Measurements from ENCODE around the gene PAM16.
"Not testable (repeated sequence)": the region's sequence is repeated elsewhere in the genome, so short reads cannot be mapped to it uniquely, and the experiment has no call there.

The PAM16 gene

GRCh38 chr16:4352843-4353242, 1.7 kb upstream of the PAM16 start:
- DNase-seq: no peak

GRCh38 chr16:4351880-4352279, 759 bp upstream of the PAM16 start:
- DNase-seq: no peak

GRCh38 chr16:4350365-4350786, 745 bp downstream of the PAM16 start:
- DNase-seq: no peak

GRCh38 chr16:4349332-4349731, 1.8 kb downstream of the PAM16 start:
- no peak for DNase-seq

GRCh38 chr16:4347765-4348509, 3.2 kb downstream of the PAM16 start:
- DNase-seq: no peak

GRCh38 chr16:4347010-4347409, 4.1 kb downstream of the PAM16 start:
- DNase-seq: no peak

GRCh38 chr16:4345836-4346781, 5.0 kb downstream of the PAM16 start:
- DNase-seq: no peak

GRCh38 chr16:4344983-4345835, 5.9 kb downstream of the PAM16 start:
- DNase-seq: no peak

- not testable (repeated sequence) for DNase-seq
Observed at GRCh38 chr16:4344300-4344982, 6.7 kb downstream of the PAM16 start.

- DNase-seq: no peak
Observed at GRCh38 chr16:4342866-4343744, 8.0 kb downstream of the PAM16 start.

- no peak for DNase-seq
Observed at GRCh38 chr16:4341250-4341649, 9.9 kb downstream of the PAM16 start.

GRCh38 chr16:4340443-4340842, 10.7 kb downstream of the PAM16 start:
- DNase-seq: no peak

GRCh38 chr16:4339909-4340308, 11.2 kb downstream of the PAM16 start:
- no peak for DNase-seq

- no peak for DNase-seq
Observed at GRCh38 chr16:4339455-4339854, 11.7 kb downstream of the PAM16 start.

GRCh38 chr16:4338712-4339299, 12.3 kb downstream of the PAM16 start:
- DNase-seq: no peak

- no peak for DNase-seq
Observed at GRCh38 chr16:4338125-4338582, 13.0 kb downstream of the PAM16 start.

GRCh38 chr16:4337540-4338088, 13.5 kb downstream of the PAM16 start:
- no peak for DNase-seq

- DNase-seq: no peak
Observed at GRCh38 chr16:4336701-4337539, 14.2 kb downstream of the PAM16 start.

GRCh38 chr16:4334724-4335495, 16.2 kb downstream of the PAM16 start:
- no peak for DNase-seq
